LNCAP (cell line): ENCODE results near the gene FFAR3.

Experiments
- CTCF ChIP-seq: fragments of 450-650 bp; IDR thresholded peaks from 2 replicates; pipeline ENCODE4 v1.5.1; 2017; ENCODE audit warnings: mild to moderate bottlenecking

The FFAR3 gene

GRCh38 chr19:35357867-35358573, at the start of gene FFAR3:
TSS of gene FFAR3 (plus strand) at chr19:35358460. CDS start at chr19:35358891, 431 bp downstream.
- TF ChIP-seq CTCF, result no peak

- TF ChIP-seq CTCF, result no peak
Observed at GRCh38 chr19:35308910-35309309, 49.4 kb upstream of the FFAR3 start.

- no peak for TF ChIP-seq CTCF
Observed at GRCh38 chr19:35309481-35310279, 48.6 kb upstream of the FFAR3 start.

GRCh38 chr19:35310331-35310730, 47.9 kb upstream of the FFAR3 start:
- TF ChIP-seq CTCF, result no peak

GRCh38 chr19:35310811-35311465, 47.3 kb upstream of the FFAR3 start:
- TF ChIP-seq CTCF, result no peak

GRCh38 chr19:35311901-35312665, 46.2 kb upstream of the FFAR3 start:
- no peak for TF ChIP-seq CTCF

GRCh38 chr19:35313587-35313986, 44.7 kb upstream of the FFAR3 start:
- TF ChIP-seq CTCF, result no peak
